Ovary (tissue), 3 donors: ENCODE measurements around the gene COA8.

Experiments used
- POLR2A ChIP-seq: fragments of 450-650 bp; IDR thresholded peaks from one replicate; pipeline ENCODE4 v1.6.1; 2017; ENCODE audit warnings: antibody characterized with exemption, mild to moderate bottlenecking, moderate library complexity
- TF ChIP-seq, protein P1 (sequence below), 3 donors: fragments of 450-650 bp in 2 of 3; fragments of 200-600 bp in 1 of 3; IDR thresholded peaks; one replicate each; pipeline versions ENCODE4 v1.5.1 to v1.8.0; 2016 to 2022; ENCODE audit warnings: antibody characterized with exemption in 3 of 3, mild to moderate bottlenecking in 1 of 3
- donor health status: DM: no; HTN: no; CAD: no.

DNA sequence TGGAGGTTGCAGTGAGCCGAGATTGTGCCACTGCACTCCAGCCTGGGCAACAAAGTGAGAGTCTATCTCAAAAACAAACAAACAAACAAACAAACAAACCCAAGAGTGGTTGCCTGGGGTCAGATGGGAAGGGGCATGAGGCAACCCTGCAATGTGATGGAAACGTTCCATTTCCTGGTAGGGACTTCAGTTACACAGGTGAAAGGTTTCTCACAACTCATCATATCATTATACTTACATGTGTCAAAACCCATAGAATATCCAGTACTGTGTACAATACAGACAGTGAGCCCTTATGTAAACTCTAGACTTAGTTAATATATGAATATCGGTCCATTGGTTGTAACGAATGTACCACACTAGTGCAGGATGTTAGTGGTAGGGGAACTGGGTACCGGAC, 59.1 kb downstream of the COA8 start:
- no peak for TF ChIP-seq POLR2A
- TF ChIP-seq, protein P1, sequence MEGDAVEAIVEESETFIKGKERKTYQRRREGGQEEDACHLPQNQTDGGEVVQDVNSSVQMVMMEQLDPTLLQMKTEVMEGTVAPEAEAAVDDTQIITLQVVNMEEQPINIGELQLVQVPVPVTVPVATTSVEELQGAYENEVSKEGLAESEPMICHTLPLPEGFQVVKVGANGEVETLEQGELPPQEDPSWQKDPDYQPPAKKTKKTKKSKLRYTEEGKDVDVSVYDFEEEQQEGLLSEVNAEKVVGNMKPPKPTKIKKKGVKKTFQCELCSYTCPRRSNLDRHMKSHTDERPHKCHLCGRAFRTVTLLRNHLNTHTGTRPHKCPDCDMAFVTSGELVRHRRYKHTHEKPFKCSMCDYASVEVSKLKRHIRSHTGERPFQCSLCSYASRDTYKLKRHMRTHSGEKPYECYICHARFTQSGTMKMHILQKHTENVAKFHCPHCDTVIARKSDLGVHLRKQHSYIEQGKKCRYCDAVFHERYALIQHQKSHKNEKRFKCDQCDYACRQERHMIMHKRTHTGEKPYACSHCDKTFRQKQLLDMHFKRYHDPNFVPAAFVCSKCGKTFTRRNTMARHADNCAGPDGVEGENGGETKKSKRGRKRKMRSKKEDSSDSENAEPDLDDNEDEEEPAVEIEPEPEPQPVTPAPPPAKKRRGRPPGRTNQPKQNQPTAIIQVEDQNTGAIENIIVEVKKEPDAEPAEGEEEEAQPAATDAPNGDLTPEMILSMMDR (IDR thresholded peaks at IDR 0.05): no peak
